Activated CD4-positive, alpha-beta T cell treated with anti-CD3 and anti-CD28 coated beads for 1 hour (primary cell): ENCODE data around the gene SPTLC2.
"Not testable (repeated sequence)": the region's sequence is repeated elsewhere in the genome, so short reads cannot be mapped to it uniquely, and the experiment has no call there.

ENCODE experiments used
- DNase-seq: peaks from one replicate; pipeline ENCODE4 v3.0.0-alpha.2; 2020

SPTLC2 gene, protein sequence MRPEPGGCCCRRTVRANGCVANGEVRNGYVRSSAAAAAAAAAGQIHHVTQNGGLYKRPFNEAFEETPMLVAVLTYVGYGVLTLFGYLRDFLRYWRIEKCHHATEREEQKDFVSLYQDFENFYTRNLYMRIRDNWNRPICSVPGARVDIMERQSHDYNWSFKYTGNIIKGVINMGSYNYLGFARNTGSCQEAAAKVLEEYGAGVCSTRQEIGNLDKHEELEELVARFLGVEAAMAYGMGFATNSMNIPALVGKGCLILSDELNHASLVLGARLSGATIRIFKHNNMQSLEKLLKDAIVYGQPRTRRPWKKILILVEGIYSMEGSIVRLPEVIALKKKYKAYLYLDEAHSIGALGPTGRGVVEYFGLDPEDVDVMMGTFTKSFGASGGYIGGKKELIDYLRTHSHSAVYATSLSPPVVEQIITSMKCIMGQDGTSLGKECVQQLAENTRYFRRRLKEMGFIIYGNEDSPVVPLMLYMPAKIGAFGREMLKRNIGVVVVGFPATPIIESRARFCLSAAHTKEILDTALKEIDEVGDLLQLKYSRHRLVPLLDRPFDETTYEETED

GRCh38 chr14:77616454-77617229, at the start of gene SPTLC2:
TSS of gene SPTLC2 (minus strand) at chr14:77616637. CDS start at chr14:77616579, 58 bp downstream.
- DNase-seq = peak; percentile 94

GRCh38 chr14:77663293-77663692, 46.9 kb upstream of the SPTLC2 start:
- no peak for DNase-seq

DNA sequence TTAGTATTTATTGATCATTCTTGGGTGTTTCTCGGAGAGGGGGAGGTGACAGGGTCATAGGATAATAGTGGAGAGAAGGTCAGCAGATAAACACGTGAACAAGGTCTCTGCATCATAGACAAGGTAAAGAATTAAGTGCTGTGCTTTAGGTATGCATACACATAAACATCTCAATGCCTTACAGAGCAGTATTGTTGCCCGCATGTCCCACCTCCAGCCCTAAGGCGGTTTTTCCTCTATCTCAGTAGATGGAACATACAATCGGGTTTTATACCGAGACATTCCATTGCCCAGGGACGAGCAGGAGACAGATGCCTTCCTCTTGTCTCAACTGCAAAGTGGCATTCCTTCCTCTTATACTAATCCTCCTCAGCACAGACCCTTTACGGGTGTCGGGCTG, 45.1 kb upstream of the SPTLC2 start:
- not testable (repeated sequence) for DNase-seq

- DNase-seq = no peak
Measured at GRCh38 chr14:77660754-77661153, 44.3 kb upstream of the SPTLC2 start.

DNA sequence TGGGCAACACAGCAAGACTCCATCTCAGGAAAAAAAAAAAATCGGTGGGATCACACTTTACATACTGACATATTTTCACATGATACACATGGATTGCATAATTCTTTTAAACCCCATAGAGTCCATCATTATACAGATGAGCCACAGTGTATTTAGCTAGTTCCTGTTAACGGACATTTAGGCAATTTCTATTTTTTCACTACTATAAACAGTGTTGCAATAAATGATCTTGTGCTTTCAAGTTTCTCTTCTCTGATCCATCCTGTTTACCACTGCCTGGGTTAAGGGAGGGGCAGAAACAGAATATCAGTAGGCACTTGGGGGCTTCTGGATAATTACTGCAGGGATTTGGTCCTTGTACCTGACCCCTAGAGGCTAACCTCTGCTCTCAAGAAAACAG, 43.4 kb upstream of the SPTLC2 start:
- no peak for DNase-seq

- no peak for DNase-seq
Measured at GRCh38 chr14:77657280-77657679, 40.8 kb upstream of the SPTLC2 start.

DNA sequence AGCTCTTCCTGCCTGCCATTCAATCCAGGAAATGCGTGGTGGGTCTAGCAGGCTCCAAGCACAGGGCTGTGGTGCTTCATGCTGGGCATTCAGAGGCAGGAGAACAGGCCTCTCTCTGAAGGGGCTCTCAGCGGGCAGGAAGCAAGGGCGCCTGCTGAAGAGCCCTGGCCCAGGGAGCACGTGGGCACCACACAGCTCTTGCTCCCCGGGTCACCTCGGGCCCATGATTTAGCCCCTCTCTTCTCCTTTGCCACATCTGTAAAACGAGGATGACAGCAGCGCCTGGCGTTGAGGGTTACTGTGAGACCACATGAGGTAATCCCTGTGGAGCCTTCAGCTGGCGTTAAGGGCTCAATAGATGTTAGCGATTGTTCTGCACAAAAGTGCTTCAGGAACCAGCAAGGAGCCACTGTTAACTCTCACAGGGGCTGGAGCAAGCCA, 37.6 kb upstream of the SPTLC2 start:
- DNase-seq = no peak

DNA sequence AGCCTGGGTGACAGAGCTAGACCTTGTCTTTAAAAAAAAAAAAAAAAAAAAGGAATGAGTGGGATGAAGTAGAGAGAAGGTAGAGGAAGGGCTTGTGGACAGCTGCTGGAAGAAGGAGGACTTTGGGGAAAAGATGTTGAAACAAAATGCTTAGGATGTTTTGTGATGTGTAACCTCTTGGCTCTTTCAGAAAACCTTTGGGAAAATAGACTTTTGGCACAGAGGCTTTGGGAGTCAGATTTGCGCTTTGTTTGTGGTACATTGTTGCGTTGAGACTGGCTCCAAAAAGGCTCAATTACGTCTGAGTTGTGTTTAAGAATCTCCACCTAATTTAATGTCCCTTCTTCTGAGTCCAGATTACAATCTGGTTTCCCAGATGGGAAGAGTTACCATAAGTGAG, 32.9 kb upstream of the SPTLC2 start:
- DNase-seq = no peak

DNA sequence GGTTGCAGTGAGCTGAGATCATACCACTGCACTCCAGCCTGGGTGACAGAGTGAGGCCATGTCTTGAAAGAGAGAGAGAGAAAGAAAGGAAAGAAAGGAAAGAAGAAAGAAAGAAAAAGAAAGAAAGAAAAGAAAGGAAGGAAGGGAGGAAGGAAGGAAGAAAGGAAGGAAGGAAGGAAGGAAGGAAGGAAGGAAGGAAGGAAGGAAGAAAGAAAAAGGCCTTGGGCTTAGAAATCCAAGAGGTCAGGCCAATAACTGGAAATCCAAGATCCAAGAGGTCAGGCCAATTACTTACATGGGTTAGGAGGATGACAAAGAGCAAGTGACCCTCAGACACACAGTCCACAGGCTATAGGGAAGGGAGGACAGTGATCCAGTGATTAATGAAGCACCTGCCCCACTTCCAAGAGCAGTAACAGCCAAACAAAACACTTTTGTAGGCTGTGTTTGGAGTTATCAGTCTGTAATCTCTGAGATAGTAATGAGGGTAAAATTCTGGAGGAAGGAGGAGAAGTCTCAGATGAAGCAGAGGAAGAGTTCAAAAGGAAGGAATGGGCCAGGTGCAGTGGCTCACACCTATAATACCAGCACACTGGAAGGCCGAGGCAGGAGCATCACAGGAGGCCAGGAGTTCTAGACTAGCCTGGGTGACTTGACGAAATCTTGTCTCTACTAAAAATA, 32.2 kb upstream of the SPTLC2 start:
- DNase-seq = no peak

DNA sequence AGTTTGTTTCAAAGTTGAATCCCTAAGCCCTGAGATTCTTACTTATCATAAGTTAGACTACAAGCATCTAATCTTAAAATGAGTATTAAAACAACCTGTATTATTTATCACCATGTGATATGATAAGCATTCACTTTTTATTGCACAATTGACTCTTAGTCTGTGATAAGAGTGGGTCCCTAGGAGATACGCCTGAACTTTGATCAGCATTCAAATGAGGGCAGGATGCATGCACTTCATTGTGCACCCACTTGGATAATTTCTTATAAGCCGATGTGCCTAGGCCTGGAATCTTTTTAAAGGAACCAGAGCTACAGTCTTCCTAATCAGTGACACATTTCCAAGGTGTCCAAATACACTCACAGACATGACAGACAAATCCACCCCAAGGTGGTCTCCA, 31.4 kb upstream of the SPTLC2 start:
- no peak for DNase-seq

- DNase-seq = no peak
Measured at GRCh38 chr14:77646907-77647306, 30.5 kb upstream of the SPTLC2 start.

GRCh38 chr14:77645520-77646230, 29.2 kb upstream of the SPTLC2 start:
- DNase-seq = no peak

GRCh38 chr14:77642407-77642806, 26.0 kb upstream of the SPTLC2 start:
- no peak for DNase-seq

GRCh38 chr14:77641534-77642341, 25.3 kb upstream of the SPTLC2 start:
- DNase-seq = peak; percentile 48

GRCh38 chr14:77640756-77641533, 24.5 kb upstream of the SPTLC2 start:
- no peak for DNase-seq

- no peak for DNase-seq
Measured at GRCh38 chr14:77638771-77639171, 22.3 kb upstream of the SPTLC2 start.

GRCh38 chr14:77635869-77636268, 19.4 kb upstream of the SPTLC2 start:
- not testable (repeated sequence) for DNase-seq

- DNase-seq = not testable (repeated sequence)
Measured at GRCh38 chr14:77635466-77635865, 19.0 kb upstream of the SPTLC2 start.

DNA sequence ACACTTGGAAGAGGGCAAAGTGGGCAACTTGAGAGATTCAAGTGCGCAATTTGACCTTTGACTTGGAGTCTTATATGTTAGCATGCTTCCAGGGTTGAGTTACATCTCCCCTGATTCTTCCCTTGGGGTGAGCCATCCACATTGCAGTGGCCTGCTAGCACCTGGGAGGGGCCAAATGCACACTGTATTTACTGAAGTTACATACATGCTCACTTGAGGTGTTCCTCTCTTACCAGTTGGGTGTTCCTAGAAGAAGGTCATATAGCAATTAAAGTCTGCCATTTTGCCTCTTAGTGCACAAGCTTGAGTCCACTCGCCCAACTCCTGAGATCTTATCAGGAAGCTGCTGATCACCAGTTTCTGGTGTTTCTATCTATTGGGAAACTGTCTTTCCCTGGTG, 13.7 kb upstream of the SPTLC2 start:
- no peak for DNase-seq

- no peak for DNase-seq
Measured at GRCh38 chr14:77625360-77625759, 8.9 kb upstream of the SPTLC2 start.

DNA sequence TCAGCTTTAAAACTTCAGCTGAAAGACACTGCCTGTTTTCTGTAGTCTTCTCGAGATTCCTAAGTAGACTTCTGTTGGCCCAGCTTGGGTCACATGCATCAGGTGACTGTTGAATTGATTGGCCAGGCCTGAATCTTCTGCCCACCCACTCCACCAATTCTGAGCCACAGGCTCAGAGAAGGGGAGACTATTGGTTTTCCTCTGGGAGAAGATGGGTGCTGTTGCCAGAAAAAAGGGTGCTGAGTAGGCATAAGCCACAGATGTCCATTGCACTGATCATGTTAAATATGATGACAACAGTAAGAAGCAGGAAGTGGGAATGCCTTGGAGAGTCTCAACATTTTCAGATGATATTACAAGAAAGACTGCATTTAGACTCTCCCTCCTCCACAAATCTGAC, 6.8 kb upstream of the SPTLC2 start:
- DNase-seq = no peak
